ENCODE data around the gene KDM8.

DNA sequence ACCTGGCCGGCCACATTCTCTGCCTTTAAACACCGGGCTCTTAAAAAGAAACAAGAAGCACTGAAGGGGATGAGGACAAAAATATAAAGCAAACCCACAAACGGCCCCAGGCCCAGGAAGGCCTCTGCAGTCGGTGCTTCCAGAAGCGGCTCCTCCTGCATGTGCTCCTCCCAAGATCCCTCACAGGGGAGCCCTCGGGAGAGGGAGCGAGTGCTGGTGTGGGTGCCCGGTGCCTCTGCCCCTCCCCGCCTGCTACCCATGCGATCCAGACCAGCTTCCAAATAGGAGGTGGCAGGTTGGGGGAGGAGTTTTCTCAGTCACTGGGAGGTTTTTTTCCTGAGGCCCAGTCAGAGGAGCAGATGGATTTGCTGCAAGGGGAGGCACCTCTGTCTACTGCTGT is 15.8 kb downstream of the KDM8 start:
- TF ChIP-seq POLR2A (IDR thresholded peaks at IDR 0.05) (no peak), POLR2AphosphoS5 (IDR thresholded peaks at IDR 0.05) (no peak)
- TF ChIP-seq, protein P1, sequence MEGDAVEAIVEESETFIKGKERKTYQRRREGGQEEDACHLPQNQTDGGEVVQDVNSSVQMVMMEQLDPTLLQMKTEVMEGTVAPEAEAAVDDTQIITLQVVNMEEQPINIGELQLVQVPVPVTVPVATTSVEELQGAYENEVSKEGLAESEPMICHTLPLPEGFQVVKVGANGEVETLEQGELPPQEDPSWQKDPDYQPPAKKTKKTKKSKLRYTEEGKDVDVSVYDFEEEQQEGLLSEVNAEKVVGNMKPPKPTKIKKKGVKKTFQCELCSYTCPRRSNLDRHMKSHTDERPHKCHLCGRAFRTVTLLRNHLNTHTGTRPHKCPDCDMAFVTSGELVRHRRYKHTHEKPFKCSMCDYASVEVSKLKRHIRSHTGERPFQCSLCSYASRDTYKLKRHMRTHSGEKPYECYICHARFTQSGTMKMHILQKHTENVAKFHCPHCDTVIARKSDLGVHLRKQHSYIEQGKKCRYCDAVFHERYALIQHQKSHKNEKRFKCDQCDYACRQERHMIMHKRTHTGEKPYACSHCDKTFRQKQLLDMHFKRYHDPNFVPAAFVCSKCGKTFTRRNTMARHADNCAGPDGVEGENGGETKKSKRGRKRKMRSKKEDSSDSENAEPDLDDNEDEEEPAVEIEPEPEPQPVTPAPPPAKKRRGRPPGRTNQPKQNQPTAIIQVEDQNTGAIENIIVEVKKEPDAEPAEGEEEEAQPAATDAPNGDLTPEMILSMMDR (IDR thresholded peaks at IDR 0.05): no peak

All from gastroesophageal sphincter (tissue), 3 donors.